DMS53 treated with DMSO at 0.1 percent for 48 hours (cell line): Measurements from ENCODE around the gene PALLD.
A peak's percentile ranks its signal among the peaks of the same experiment; 100 is the strongest.

Source experiments
- DNase-seq: peaks from one replicate; lab custom pipeline; 2025; ENCODE audit not compliant: unreplicated experiment; lab: John Stamatoyannopoulos, UW

Gene PALLD

GRCh38 chr4:168555437-168555836 is 58.6 kb downstream of the PALLD start:
- DNase-seq = no peak

- DNase-seq = no peak
Observed at GRCh38 chr4:168557658-168558057, 60.8 kb downstream of the PALLD start.

GRCh38 chr4:168558599-168558998 is 61.7 kb downstream of the PALLD start:
- no peak for DNase-seq

GRCh38 chr4:168560184-168561180 is 63.6 kb downstream of the PALLD start:
- DNase-seq = peak; percentile 68

GRCh38 chr4:168562041-168562571 is 65.3 kb downstream of the PALLD start:
- peak; percentile 34 for DNase-seq

- no peak for DNase-seq
Observed at GRCh38 chr4:168564023-168564422, 67.2 kb downstream of the PALLD start.

GRCh38 chr4:168565130-168565529 is 68.3 kb downstream of the PALLD start:
- no peak for DNase-seq

- no peak for DNase-seq
Observed at GRCh38 chr4:168566726-168567125, 69.9 kb downstream of the PALLD start.

GRCh38 chr4:168569066-168569930 is 72.4 kb downstream of the PALLD start:
- DNase-seq = no peak

GRCh38 chr4:168569931-168570276 is 73.1 kb downstream of the PALLD start:
- DNase-seq = no peak

GRCh38 chr4:168570466-168570865 is 73.6 kb downstream of the PALLD start:
- DNase-seq = no peak

GRCh38 chr4:168572002-168572401 is 75.2 kb downstream of the PALLD start:
- no peak for DNase-seq

- no peak for DNase-seq
Observed at GRCh38 chr4:168573870-168574269, 77.0 kb downstream of the PALLD start.

GRCh38 chr4:168574581-168575295 is 77.9 kb downstream of the PALLD start:
- no peak for DNase-seq

GRCh38 chr4:168575473-168575872 is 78.6 kb downstream of the PALLD start:
- DNase-seq = no peak

- DNase-seq = no peak
Observed at GRCh38 chr4:168577624-168578023, 80.8 kb downstream of the PALLD start.

- DNase-seq = no peak
Observed at GRCh38 chr4:168580228-168580627, 83.4 kb downstream of the PALLD start.

GRCh38 chr4:168584321-168584771 is 87.5 kb downstream of the PALLD start:
- no peak for DNase-seq

GRCh38 chr4:168585168-168586091 is 88.6 kb downstream of the PALLD start:
- no peak for DNase-seq

GRCh38 chr4:168586926-168587325 is 90.1 kb downstream of the PALLD start:
- no peak for DNase-seq
